Endothelial cell of umbilical vein (primary cell): Measurements from ENCODE around the gene SOD3.

ENCODE experiments used
- CTCF ChIP-seq, 2 donors: IDR thresholded peaks; 1 replicate in 1 of 2; 2 replicates in 1 of 2; pipeline ENCODE4 v1.5.1; 2011; ENCODE audit warnings: low read length in 2 of 2, mild to moderate bottlenecking in 2 of 2, moderate library complexity in 2 of 2, control low read depth in 1 of 2, inconsistent platforms in 1 of 2, low read depth in 1 of 2; ENCODE audit not compliant: insufficient read depth in 1 of 2; ENCODE audit errors: extremely low read depth in 1 of 2
- EZH2 ChIP-seq: IDR thresholded peaks from 2 replicates; pipeline ENCODE4 v1.6.1; 2012; ENCODE audit warnings: borderline replicate concordance, low read depth, mild to moderate bottlenecking, moderate library complexity, low read length, inconsistent platforms; ENCODE audit not compliant: severe bottlenecking
- JUN ChIP-seq: IDR thresholded peaks from 2 replicates; pipeline ENCODE4 v1.6.1; 2011; ENCODE audit warnings: borderline replicate concordance, low read depth; ENCODE audit not compliant: insufficient read length, insufficient read depth
- POLR2A ChIP-seq: IDR thresholded peaks from 2 replicates; pipeline ENCODE4 v1.6.1; 2012; ENCODE audit warnings: low read depth, mild to moderate bottlenecking, control low read depth, low read length
- POLR2AphosphoS5 ChIP-seq: IDR thresholded peaks from 2 replicates; pipeline ENCODE4 v1.6.1; 2012; ENCODE audit warnings: low read depth, mild to moderate bottlenecking, control low read depth, low read length, moderate library complexity; ENCODE audit not compliant: insufficient read depth

- TF ChIP-seq CTCF (IDR thresholded peaks at IDR 0.05; ENCODE audit: extremely low read depth in 1 of 2, insufficient read depth in 1 of 2, low read depth in 1 of 2, low read length in 2 of 2) = no peak
- TF ChIP-seq POLR2AphosphoS5 = no peak
- no peak for TF ChIP-seq POLR2A
- no peak for TF ChIP-seq JUN
- no peak for TF ChIP-seq EZH2
Measured at GRCh38 chr4:24840826-24841543, 45.6 kb downstream of the SOD3 start.
